GM18519 (cell line): Measurements from ENCODE around the gene C19orf53.
A peak's percentile ranks its signal among the peaks of the same experiment; 100 is the strongest.
"Not testable (repeated sequence)": the region's sequence is repeated elsewhere in the genome, so short reads cannot be mapped to it uniquely, and the experiment has no call there.

Source experiments
- ATAC-seq: cut with Tn5 transposase; IDR thresholded peaks from one replicate; pipeline ENCODE4 v1.9.1; 2021; ENCODE audit warnings: mild to moderate bottlenecking, moderate library complexity; ENCODE audit not compliant: unreplicated experiment, low FRiP score

C19orf53 gene

DNA sequence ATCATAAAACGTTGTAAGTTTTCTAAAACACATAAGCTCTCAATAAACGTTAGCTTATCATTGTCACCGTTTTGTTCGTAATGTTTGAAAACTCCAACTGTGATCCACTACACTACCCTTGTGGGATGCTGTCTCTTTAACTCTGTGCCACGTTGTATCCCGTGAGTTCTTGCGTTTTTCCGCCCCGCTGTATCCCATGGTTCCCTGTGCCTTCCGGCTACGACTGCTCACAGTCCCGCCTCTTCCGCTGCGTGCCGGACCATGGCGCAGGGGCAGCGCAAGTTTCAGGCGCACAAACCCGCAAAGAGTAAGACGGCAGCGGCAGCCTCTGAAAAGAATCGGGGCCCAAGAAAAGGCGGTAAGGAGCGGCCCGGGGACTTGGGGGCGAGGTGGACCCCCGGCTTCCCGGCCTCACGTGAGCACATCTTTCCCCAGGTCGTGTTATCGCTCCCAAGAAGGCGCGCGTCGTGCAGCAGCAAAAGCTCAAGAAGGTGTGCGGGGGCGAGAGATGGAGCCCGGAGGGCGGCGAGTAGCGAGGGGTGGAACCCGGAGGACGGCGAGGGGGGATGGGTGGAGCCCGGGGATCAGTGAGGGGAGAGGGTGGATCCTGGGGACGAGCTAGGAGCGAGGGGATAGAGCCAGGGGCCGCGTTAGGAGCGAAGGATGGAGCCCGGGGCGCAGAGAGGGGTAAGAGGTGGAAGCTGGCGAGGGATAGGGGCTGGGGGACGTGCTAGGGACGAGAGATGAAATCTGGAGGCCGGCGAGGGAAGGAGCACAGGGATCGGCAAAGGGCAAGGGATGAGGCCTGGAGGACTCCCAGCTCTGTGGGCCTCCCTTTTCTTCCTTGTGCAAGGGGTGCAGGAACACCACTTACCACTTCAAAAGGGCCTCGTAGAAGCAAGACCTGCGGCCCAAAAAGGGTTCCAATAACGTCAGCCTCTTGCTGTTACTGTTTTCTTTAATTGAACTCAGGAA is at the start of gene C19orf53:
TSS of gene C19orf53 (plus strand) at position 240 of the 975 bp plus-strand sequence. CDS start at position 262, 22 bp downstream.
- peak; percentile 75 for ATAC-seq

DNA sequence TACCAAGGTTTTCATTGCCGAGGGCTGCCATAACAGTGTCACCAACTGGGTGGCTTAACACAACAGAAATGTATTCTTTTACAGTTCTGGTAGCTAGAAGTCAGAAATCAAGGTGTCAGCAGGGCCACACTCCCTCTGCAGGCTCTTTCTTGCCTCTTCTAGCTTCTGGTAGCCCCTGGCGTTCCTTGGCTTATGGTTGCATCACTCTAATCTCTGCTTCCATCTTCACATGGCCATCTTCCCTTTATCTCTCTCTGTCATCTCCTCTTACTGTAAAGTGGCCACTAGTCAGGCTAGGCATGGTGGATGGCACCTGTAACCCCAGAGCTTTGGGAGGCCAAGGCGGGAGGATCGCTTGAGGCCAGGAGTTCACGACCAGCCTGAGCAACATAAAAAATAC is 47.9 kb upstream of the C19orf53 start:
- no peak for ATAC-seq

DNA sequence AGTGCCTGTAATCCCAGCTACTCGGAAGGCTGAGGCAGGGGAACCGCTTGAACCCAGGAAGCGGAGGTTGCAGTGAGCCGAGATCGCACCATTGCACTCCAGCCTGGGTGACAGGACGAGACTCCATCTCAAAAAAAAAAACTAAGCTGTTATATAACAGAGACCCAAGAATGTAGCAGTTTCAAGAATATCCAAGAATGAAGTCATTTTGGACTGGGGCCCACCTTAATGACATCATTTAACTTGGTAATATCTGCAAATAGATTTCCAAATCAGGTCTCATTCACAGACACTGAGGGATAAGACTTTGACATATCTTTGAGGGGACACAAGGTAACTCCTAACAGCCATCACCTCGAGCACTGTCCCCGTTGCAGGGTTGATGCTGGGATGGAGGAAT is 46.5 kb upstream of the C19orf53 start:
- no peak for ATAC-seq

- no peak for ATAC-seq
These were observed 44.4 kb upstream of the C19orf53 start for GRCh38 chr19:13729859-13730258.

GRCh38 chr19:13731147-13731964 is 42.9 kb upstream of the C19orf53 start:
- no peak for ATAC-seq

DNA sequence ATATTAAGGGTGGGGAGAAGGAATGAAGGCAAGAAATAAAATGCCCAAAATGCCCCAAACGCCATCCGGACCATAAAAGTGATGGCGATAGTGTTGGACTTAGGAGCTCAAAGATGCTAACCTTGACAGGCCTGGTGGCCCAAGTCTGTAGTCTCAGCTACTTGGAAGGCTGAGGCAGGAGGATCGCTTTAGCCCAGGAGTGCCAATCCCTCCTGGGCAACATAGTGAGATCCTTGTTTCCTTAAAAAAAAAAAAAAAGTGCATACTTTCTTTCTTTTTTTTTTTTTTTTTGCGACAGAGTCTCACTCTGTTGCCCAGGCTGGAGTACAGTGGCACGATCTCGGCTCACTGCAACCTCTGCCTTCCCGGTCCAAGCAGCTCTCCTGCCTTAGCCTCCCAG is 41.9 kb upstream of the C19orf53 start:
- ATAC-seq, result no peak

GRCh38 chr19:13734751-13735150 is 39.5 kb upstream of the C19orf53 start:
- no peak for ATAC-seq

DNA sequence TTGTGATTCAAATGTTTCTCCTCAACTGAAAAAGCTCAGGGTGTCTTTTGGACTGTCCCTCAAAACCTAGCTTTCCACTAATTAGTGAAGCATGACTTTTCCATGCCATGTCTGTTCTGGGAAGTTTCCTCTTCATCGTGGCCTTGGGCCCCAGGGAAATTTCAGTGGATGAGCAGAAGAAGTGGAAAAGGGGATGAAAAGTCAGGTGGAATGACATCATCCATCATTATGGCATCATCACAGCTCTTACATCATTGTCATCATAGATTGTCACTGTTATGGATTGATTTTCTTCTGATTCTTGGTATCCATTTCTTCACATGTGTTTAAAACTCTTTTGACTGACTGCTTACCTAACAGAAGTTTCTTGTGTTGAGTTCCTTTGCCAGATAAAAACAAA is 36.2 kb upstream of the C19orf53 start:
- no peak for ATAC-seq

GRCh38 chr19:13741893-13742292 is 32.4 kb upstream of the C19orf53 start:
- ATAC-seq, result no peak

GRCh38 chr19:13742756-13743155 is 31.5 kb upstream of the C19orf53 start:
- no peak for ATAC-seq

- no peak for ATAC-seq
These were observed 30.1 kb upstream of the C19orf53 start for GRCh38 chr19:13744174-13744573.

- no peak for ATAC-seq
These were observed 27.2 kb upstream of the C19orf53 start for GRCh38 chr19:13747098-13747453.

DNA sequence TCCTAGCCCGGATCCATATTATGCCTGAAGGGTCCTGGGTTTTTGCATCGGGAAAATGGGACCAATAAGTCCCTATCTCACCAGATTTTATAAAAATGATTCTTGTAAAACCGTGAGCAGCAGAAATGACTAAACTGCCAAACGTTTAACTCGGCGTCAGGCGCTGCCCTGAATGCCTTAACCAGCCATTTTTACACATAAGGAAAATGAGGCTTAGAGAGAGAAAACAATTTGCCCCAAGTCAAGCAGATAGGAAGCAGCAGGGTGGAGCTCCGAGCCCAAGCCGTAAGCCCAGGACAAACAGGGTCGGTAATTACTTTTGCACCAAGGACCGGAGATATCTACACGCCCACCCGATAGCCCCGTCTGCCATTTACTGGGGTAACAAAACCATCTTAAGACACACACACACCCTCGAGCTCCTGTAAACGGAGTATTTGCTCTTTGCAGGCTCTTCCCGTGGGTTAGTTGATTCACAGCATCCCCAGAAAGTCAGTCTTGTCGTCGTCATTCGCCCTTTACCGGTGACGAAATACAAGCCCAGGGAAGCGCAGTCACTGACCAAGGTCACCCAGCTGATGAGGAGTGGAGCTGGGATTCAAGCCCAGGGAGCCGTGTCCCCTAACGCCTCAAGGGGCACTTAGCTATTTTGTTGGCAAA is 26.0 kb upstream of the C19orf53 start:
- ATAC-seq, result no peak

GRCh38 chr19:13751436-13751835 is 22.8 kb upstream of the C19orf53 start:
- no peak for ATAC-seq

- not testable (repeated sequence) for ATAC-seq
These were observed 20.6 kb upstream of the C19orf53 start for GRCh38 chr19:13753622-13754021.

DNA sequence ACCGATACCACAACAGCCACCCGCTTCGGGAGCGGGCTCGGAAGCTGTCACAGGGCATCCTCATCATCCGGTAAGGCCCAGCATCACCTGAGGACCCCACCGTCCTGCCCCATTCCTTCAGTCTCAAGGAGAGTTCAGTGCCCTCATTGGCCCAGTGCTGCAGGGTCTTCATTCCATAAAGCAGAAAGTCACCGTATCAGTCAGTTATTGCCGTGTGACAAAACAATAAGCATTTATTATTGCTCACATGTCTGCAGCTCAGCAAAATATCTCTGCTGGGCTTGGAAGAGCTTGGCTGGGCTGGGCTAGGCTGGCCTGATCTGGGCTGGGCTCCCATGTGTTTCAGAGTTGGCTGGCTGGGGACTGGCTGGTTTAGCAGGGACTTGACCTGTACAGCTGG is 18.0 kb upstream of the C19orf53 start:
- ATAC-seq, result no peak

DNA sequence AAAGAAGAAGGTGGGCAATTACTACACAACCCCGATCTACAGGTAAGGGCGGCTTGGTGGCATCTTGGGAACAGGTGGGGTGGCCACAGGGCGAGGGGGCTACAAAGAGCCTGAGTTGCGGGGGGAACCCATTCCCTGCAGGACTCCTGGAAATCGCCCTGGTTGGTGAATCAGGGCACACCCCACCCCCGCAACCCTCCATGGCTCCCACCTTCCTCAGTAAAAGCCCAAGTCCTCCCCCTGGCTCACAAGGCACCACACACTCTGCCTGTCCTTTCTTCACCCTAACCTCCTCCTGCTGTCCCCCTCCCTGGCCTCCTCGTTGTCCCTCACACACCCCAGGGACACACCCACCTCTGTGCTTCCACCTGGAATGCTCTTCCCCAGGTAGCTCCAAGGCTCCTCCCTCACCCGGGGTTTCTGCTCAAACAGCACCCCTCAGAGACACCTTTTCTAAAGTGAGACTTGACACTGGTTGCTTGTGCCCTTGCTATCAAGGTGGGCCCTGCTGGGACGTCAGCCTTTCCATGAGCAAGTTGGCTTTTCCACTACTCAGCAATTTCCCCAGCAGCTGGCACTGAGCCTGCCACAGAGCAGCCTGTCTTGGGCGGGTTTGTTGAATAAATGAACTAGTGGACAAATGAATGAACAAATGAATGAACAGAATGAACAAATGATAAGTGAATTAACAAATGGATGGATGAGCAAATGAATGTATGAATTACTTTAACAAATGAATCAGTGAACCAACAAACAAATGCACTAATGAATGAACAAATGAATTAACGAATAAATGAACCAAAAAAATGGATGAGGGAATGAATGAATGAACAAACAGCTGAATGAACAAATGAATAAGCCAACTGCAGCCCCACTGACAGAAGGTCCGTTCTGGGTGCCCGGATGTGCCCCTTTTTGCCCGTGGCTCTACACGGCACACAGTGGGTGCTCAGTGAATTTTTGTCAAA is 16.2 kb upstream of the C19orf53 start:
- ATAC-seq, result no peak

DNA sequence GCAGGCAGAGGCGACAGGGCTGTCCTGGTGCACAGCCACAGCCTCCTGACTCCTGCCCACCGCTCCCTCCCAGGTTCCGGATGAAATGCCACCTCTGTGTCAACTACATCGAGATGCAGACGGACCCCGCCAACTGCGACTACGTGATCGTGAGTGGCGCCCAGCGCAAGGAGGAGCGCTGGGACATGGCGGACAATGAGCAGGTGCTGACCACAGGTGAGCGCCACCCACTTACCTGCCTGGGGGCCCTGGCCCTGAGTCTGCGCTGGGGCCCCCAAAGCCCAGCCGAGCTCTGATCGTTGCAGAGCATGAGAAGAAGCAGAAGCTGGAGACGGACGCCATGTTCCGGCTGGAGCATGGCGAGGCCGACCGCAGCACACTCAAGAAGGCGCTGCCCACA is 15.5 kb upstream of the C19orf53 start:
- no peak for ATAC-seq

DNA sequence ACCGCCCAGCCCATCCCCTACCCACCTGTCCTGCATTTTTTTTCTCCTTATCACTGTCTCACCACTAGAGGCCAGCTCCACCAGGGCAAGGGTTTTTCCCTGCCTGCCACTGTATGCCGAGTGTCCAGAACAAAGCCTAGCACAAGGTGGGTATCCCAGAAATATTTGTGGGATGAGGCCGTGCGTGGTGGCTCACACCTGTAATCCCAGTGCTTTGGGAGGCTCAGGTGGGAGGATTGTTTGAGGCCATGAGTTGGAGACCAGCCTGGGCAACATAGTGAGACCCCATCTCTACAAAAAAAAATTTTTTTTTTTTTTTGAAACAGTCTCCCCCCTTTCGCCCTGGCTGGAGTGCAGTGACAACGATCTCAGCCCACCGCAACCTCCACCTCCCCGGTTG is 12.8 kb upstream of the C19orf53 start:
- ATAC-seq, result no peak
